HepG2 (cell line): ENCODE data around the gene ACRBP. TPM values are rescaled to one million over a fixed set of nuclear protein-coding genes. Genes with fewer than 3 reads are reported as not detected.

Source experiments
- ATF3 ChIP-seq: sonication (generic); formaldehyde crosslinking; IDR thresholded peaks from 2 replicates; pipeline ENCODE4 v1.4.0; 2020; ENCODE audit warnings: missing genetic modification reagents
- CREB1 ChIP-seq, 2 experiments: fragments of 450-650 bp in 1 of 2; IDR thresholded peaks; 2 replicates each; pipeline ENCODE4 v1.6.1; 2016 to 2017; ENCODE audit warnings: control low read depth in 1 of 2, mild to moderate bottlenecking in 1 of 2, missing compliant biosample characterization in 1 of 2, missing genetic modification characterization in 1 of 2
- CREB3 ChIP-seq: sonication (generic); formaldehyde crosslinking; IDR thresholded peaks from 2 replicates; pipeline ENCODE4 v1.5.0; 2020; ENCODE audit warnings: missing genetic modification reagents
- GPN1 ChIP-seq: sonication (generic); formaldehyde crosslinking; IDR thresholded peaks from 2 replicates; pipeline ENCODE4 v1.5.1; 2020; ENCODE audit warnings: missing genetic modification reagents, borderline replicate concordance
- HNRNPH1 ChIP-seq: fragments of 200-400 bp; formaldehyde crosslinking; optimal IDR thresholded peaks from 2 replicates; pipeline ENCODE3; 2017; ENCODE audit warnings: mild to moderate bottlenecking, low read depth, low read length
- NFAT5 ChIP-seq: sonication (generic); formaldehyde crosslinking; IDR thresholded peaks from 2 replicates; pipeline ENCODE4 v1.4.0; 2020; ENCODE audit warnings: missing genetic modification reagents
- NONO ChIP-seq, 2 experiments: fragments of 450-650 bp in 1 of 2; sonication (generic) in 1 of 2; formaldehyde crosslinking in 1 of 2; IDR thresholded peaks in 1 of 2; conservative IDR thresholded peaks in 1 of 2; 2 replicates each; pipeline versions ENCODE4 v1.6.1 to v1.8.0; 2017 to 2022; ENCODE audit warnings: mild to moderate bottlenecking in 1 of 2, missing genetic modification reagents in 1 of 2, moderate library complexity in 1 of 2
- PHF8 ChIP-seq: sonication (generic); formaldehyde crosslinking; IDR thresholded peaks from 2 replicates; pipeline ENCODE4 v1.5.0; 2020; ENCODE audit warnings: missing genetic modification reagents
- PITX1 ChIP-seq: sonication (generic); formaldehyde crosslinking; IDR thresholded peaks from 2 replicates; pipeline ENCODE4 v1.5.1; 2020; ENCODE audit warnings: mild to moderate bottlenecking, missing genetic modification reagents
- RORA ChIP-seq: sonication (generic); formaldehyde crosslinking; IDR thresholded peaks from 2 replicates; pipeline ENCODE4 v1.5.0; 2020; ENCODE audit warnings: mild to moderate bottlenecking, missing genetic modification reagents, moderate library complexity
- RXRB ChIP-seq: IDR thresholded peaks from 2 replicates; pipeline ENCODE4 v1.6.1; 2016; ENCODE audit warnings: borderline replicate concordance, missing genetic modification reagents, missing compliant biosample characterization
- SOX13 ChIP-seq, 3 experiments: fragments of 450-650 bp in 1 of 3; sonication (generic) in 1 of 3; formaldehyde crosslinking in 1 of 3; IDR thresholded peaks in 2 of 3; conservative IDR thresholded peaks in 1 of 3; 2 replicates each; pipeline versions ENCODE4 v1.5.0 to v1.6.1; 2016 to 2020; ENCODE audit warnings: antibody characterized with exemption in 1 of 3, mild to moderate bottlenecking in 1 of 3, missing compliant biosample characterization in 1 of 3, missing genetic modification reagents in 1 of 3, moderate library complexity in 1 of 3
- TEAD2 ChIP-seq: sonication (generic); formaldehyde crosslinking; IDR thresholded peaks from 2 replicates; pipeline ENCODE4 v1.9.0; 2021; ENCODE audit warnings: missing genetic modification reagents
- ZFY ChIP-seq: sonication (generic); formaldehyde crosslinking; IDR thresholded peaks from 2 replicates; pipeline ENCODE4 v1.4.0; 2020; ENCODE audit warnings: missing genetic modification reagents
- ZNF136 ChIP-seq: sonication (generic); formaldehyde crosslinking; IDR thresholded peaks from 2 replicates; pipeline ENCODE4 v1.8.1; 2022; ENCODE audit warnings: low read depth, mild to moderate bottlenecking, moderate library complexity, missing genetic modification reagents
- ZNF207 ChIP-seq: fragments of 450-650 bp; IDR thresholded peaks from 2 replicates; pipeline ENCODE4 v1.6.1; 2016; ENCODE audit warnings: antibody characterized with exemption, borderline replicate concordance
- ZNF574 ChIP-seq: sonication (generic); formaldehyde crosslinking; IDR thresholded peaks from 2 replicates; pipeline ENCODE4 v1.4.0; 2020; ENCODE audit warnings: missing genetic modification reagents
- ZNF792 ChIP-seq: IDR thresholded peaks from 2 replicates; pipeline ENCODE4 v1.6.1; 2016
- ZNF841 ChIP-seq: sonication (generic); formaldehyde crosslinking; IDR thresholded peaks from 2 replicates; pipeline ENCODE4 v1.8.1; 2023; ENCODE audit warnings: missing genetic modification reagents, borderline replicate concordance
- polyA plus RNA-seq, 8 experiments: library from polyadenylated mRNA; depleted of rRNA in 3 of 8; stranded (reverse) in 7 of 8; unstranded in 1 of 8; fragments of >200 nt; fragmentation: Illumina TruSeq in 4 of 8; extraction: Trizol in 4 of 8; gene quantifications; 2 replicates each; pipeline versions ENCODE4 v1.2.1 to v1.2.3, GENCODE V29; 2011 to 2016; ENCODE audit warnings: low read depth in 4 of 8, missing spikeins in 1 of 8, mixed read lengths in 1 of 8; ENCODE audit not compliant: insufficient read depth in 1 of 8
- total RNA-seq, 5 experiments: library from RNA; depleted of rRNA; stranded (reverse); fragments of >200 nt; fragmentation: Illumina TruSeq; extraction: Trizol; gene quantifications; 2 replicates each; pipeline ENCODE4 v1.2.3, GENCODE V29; 2016; ENCODE audit warnings: low read depth in 1 of 5

The ACRBP gene
- total and polyA plus RNA-seq, 2 of the 13 experiments (the other 11 are each of a cell fraction or from before 2014, with no cell fraction given) = 0.46 TPM; not detected in 1

- TF ChIP-seq NFAT5 (CRISPR knock-in tag) (no peak), NONO (IDR thresholded peaks at IDR 0.05) (no peak), NONO (CRISPR knock-in tag; conservative IDR thresholded peaks at IDR 0.05) (peak; percentile 77), TEAD2 (no peak), ATF3 (CRISPR knock-in tag) (no peak), SOX13 (IDR thresholded peaks at IDR 0.05) (no peak), SOX13 (CRISPR knock-in tag; conservative IDR thresholded peaks at IDR 0.05 in 1 of 2, IDR thresholded peaks at IDR 0.05 in 1 of 2) (peak in 1 of 2 experiments; percentile 7; a peak in 1 of 4 replicates), ZNF792 (0 out of 2 replicates have a peak, but pooled peaks have one; percentile 21), PITX1 (peak; percentile 40; the same call in 1 of the 2 replicates), ZNF841 (CRISPR knock-in tag) (no peak), ZNF136 (CRISPR knock-in tag) (no peak), RORA (CRISPR knock-in tag) (no peak), ZFY (CRISPR knock-in tag) (no peak), CREB1 (IDR thresholded peaks at IDR 0.05) (peak; percentile 94), CREB1 (CRISPR knock-in tag; IDR thresholded peaks at IDR 0.05) (peak; percentile 99), ZNF207 (no peak), CREB3 (CRISPR knock-in tag) (no peak), ZNF574 (CRISPR knock-in tag) (peak; percentile 97), GPN1 (CRISPR knock-in tag) (no peak), HNRNPH1 (peak; percentile 54), RXRB (peak; percentile 62), PHF8 (peak; percentile 21; the same call in 1 of the 2 replicates)
Measured at GRCh38 chr12:6688999-6689882, 42.0 kb upstream of the ACRBP start, which contains the start of gene ZNF384 (continued).
